Cardiac septum (tissue), 1 donor: ENCODE measurements around the gene MXRA7. TPM values are rescaled to one million over a fixed set of nuclear protein-coding genes. Genes with fewer than 3 reads are reported as not detected.

Experiments used
- DNase-seq: peaks from one replicate; pipeline ENCODE4 v3.0.0-alpha.2; 2020; ENCODE audit warnings: low spot score
- intact Hi-C: fragments of 100-400 bp; cut with DNase I; formaldehyde crosslinking; loops from one replicate; pipeline ENCODE4 v1.14.0; 2022
- total RNA-seq: library from RNA; stranded (reverse); fragmentation: NEBNext Ultra II Directional; extraction: Animal tissue kit (Norgen Biotek cat#: 25700); gene quantifications from one replicate; pipeline ENCODE4 v1.2.1, GENCODE V29; 2021
- donor health status: DM: no; HTN: no; CAD: no.

MXRA7 gene
- total RNA-seq, 1 donor from 2014 or later, result 666 TPM

GRCh38 chr17:76670020-76670717 lies 40.6 kb downstream of the MXRA7 start:
- intact Hi-C loops, result loop anchor here (5.0 to 10.0 kb wide), 2 partner anchors 42 to 45 kb away; partner anchors contain the start of gene MXRA7
- no peak for DNase-seq

GRCh38 chr17:76667786-76668453 lies 42.8 kb downstream of the MXRA7 start:
- intact Hi-C loops, result no loop called here

GRCh38 chr17:76667491-76667755 lies 43.3 kb downstream of the MXRA7 start:
- intact Hi-C loops, result no loop called here
- DNase-seq, result no peak

More at GRCh38 chr17:76667786-76668453, 42.8 kb downstream of the MXRA7 start:
- no peak for DNase-seq

- no peak for DNase-seq
- intact Hi-C loops, result no loop called here
Observed at GRCh38 chr17:76660656-76661042, 50.1 kb downstream of the MXRA7 start.

- no peak for DNase-seq
- intact Hi-C loops, result no loop called here
Observed at GRCh38 chr17:76659928-76660655, 50.7 kb downstream of the MXRA7 start.

GRCh38 chr17:76658242-76658662 lies 52.5 kb downstream of the MXRA7 start:
- intact Hi-C loops, result no loop called here
- no peak for DNase-seq

GRCh38 chr17:76657505-76658241 lies 53.1 kb downstream of the MXRA7 start:
- intact Hi-C loops, result no loop called here
- no peak for DNase-seq

GRCh38 chr17:76654408-76654807 lies 56.4 kb downstream of the MXRA7 start:
- no peak for DNase-seq
- intact Hi-C loops, result no loop called here

- intact Hi-C loops, result no loop called here
- DNase-seq, result no peak
Observed at GRCh38 chr17:76650504-76650903, 60.3 kb downstream of the MXRA7 start.

GRCh38 chr17:76646712-76647111 lies 64.1 kb downstream of the MXRA7 start:
- DNase-seq, result no peak
- intact Hi-C loops, result no loop called here

GRCh38 chr17:76645481-76645880 lies 65.3 kb downstream of the MXRA7 start:
- intact Hi-C loops, result no loop called here

GRCh38 chr17:76644995-76645394 lies 65.8 kb downstream of the MXRA7 start:
- no peak for DNase-seq

More at GRCh38 chr17:76645481-76645880, 65.3 kb downstream of the MXRA7 start:
- DNase-seq, result no peak

GRCh38 chr17:76643553-76644148 lies 67.1 kb downstream of the MXRA7 start, which contains the start of gene ST6GALNAC1:
Gene ST6GALNAC1 (minus strand): TSS chr17:76643757. CDS start chr17:76643638, 119 bp downstream.
- intact Hi-C loops, result no loop called here
- no peak for DNase-seq

More at GRCh38 chr17:76644995-76645394, 65.8 kb downstream of the MXRA7 start:
- intact Hi-C loops, result no loop called here

GRCh38 chr17:76642994-76643393 lies 67.8 kb downstream of the MXRA7 start:
- intact Hi-C loops, result no loop called here
- DNase-seq, result no peak

- intact Hi-C loops, result no loop called here
- DNase-seq, result no peak
Observed at GRCh38 chr17:76642032-76642561, 68.7 kb downstream of the MXRA7 start.

- intact Hi-C loops, result no loop called here
Observed at GRCh38 chr17:76641501-76641900, 69.3 kb downstream of the MXRA7 start.

GRCh38 chr17:76640550-76641380 lies 70.0 kb downstream of the MXRA7 start:
- intact Hi-C loops, result no loop called here
- no peak for DNase-seq

More at GRCh38 chr17:76641501-76641900, 69.3 kb downstream of the MXRA7 start:
- DNase-seq, result no peak

- intact Hi-C loops, result no loop called here
Observed at GRCh38 chr17:76638263-76638662, 72.5 kb downstream of the MXRA7 start.

More at GRCh38 chr17:76638263-76638662, 72.5 kb downstream of the MXRA7 start:
- DNase-seq, result no peak
